Mammary epithelial cell (primary cell): Measurements from ENCODE around the gene GBX1.

Experiments used
- EZH2 ChIP-seq: IDR thresholded peaks from 2 replicates; pipeline ENCODE4 v1.6.1; 2012; ENCODE audit warnings: low read length, inconsistent platforms, borderline replicate concordance
- TF ChIP-seq, protein P1 (sequence below), 2 donors: IDR thresholded peaks in 1 of 2; conservative IDR thresholded peaks in 1 of 2; 2 replicates each; pipeline ENCODE4 v1.5.1; 2011 to 2012; ENCODE audit warnings: inconsistent platforms in 2 of 2, low read length in 2 of 2, mild to moderate bottlenecking in 2 of 2, control low read depth in 1 of 2, low read depth in 1 of 2; ENCODE audit not compliant: insufficient read depth in 1 of 2; ENCODE audit errors: extremely low read depth in 1 of 2

DNA sequence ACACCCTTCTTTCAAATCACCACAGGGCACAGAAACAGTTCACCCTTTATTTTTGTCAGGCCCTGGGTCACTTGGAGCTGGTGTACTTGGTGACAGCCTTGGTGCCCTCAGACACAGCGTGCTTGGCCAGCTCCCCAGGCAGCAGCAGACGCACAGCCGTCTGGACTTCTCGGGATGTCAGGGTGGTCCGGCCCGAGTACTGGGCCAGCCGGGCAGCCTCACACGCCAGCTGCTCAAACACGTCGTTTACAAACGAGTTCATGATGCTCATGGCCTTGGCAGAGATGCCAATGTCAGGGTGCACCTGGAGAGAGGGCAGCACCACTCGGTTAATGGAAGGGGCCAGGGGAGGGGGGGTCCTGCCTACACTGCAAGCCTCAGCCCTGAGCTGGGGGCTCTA lies 40.3 kb upstream of the GBX1 start:
- TF ChIP-seq, protein P1, sequence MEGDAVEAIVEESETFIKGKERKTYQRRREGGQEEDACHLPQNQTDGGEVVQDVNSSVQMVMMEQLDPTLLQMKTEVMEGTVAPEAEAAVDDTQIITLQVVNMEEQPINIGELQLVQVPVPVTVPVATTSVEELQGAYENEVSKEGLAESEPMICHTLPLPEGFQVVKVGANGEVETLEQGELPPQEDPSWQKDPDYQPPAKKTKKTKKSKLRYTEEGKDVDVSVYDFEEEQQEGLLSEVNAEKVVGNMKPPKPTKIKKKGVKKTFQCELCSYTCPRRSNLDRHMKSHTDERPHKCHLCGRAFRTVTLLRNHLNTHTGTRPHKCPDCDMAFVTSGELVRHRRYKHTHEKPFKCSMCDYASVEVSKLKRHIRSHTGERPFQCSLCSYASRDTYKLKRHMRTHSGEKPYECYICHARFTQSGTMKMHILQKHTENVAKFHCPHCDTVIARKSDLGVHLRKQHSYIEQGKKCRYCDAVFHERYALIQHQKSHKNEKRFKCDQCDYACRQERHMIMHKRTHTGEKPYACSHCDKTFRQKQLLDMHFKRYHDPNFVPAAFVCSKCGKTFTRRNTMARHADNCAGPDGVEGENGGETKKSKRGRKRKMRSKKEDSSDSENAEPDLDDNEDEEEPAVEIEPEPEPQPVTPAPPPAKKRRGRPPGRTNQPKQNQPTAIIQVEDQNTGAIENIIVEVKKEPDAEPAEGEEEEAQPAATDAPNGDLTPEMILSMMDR (conservative IDR thresholded peaks at IDR 0.05 in 1 of 2, IDR thresholded peaks at IDR 0.05 in 1 of 2; ENCODE audit: extremely low read depth in 1 of 2, insufficient read depth in 1 of 2, low read depth in 1 of 2, low read length in 2 of 2), result no peak
- no peak for TF ChIP-seq EZH2
